Trophoblast cell (in vitro differentiated cells and primary cell): ENCODE data around the gene KANK4. TPM values are rescaled to one million over a fixed set of nuclear protein-coding genes. Genes with fewer than 3 reads are reported as not detected.

ENCODE experiments used
- DNase-seq, 2 donors: peaks; one replicate each; pipeline ENCODE4 v3.0.0-alpha.2; 2016
- H2AFZ ChIP-seq: 2 replicates; pipeline ENCODE4 v1.6.1; 2013; ENCODE audit warnings: low read length, moderate library complexity, mild to moderate bottlenecking; ENCODE audit not compliant: insufficient read depth, poor library complexity
- H2AK5ac ChIP-seq: 2 replicates; pipeline ENCODE4 v1.6.1; 2013; ENCODE audit warnings: mild to moderate bottlenecking, low read length
- H2BK120ac ChIP-seq: 2 replicates; pipeline ENCODE4 v1.6.1; 2013; ENCODE audit warnings: low read length, mild to moderate bottlenecking, moderate library complexity; ENCODE audit not compliant: insufficient read depth, poor library complexity
- H2BK12ac ChIP-seq: 2 replicates; pipeline ENCODE4 v1.6.1; 2013; ENCODE audit warnings: mild to moderate bottlenecking, low read length, moderate library complexity
- H2BK5ac ChIP-seq: 2 replicates; pipeline ENCODE4 v1.6.1; 2013; ENCODE audit warnings: low read length, low read depth, moderate library complexity, mild to moderate bottlenecking; ENCODE audit not compliant: poor library complexity
- H3K14ac ChIP-seq: 2 replicates; pipeline ENCODE4 v1.6.1; 2013; ENCODE audit warnings: mild to moderate bottlenecking, low read length
- H3K18ac ChIP-seq: 2 replicates; pipeline ENCODE4 v1.6.1; 2013; ENCODE audit warnings: mild to moderate bottlenecking, low read length
- H3K23ac ChIP-seq: 2 replicates; pipeline ENCODE4 v1.6.1; 2013; ENCODE audit warnings: low read length
- H3K27ac ChIP-seq: 2 replicates; pipeline ENCODE4 v1.5.1; 2013; ENCODE audit warnings: low read depth, mild to moderate bottlenecking, inconsistent platforms, low read length, moderate library complexity
- H3K27me3 ChIP-seq: 2 replicates; pipeline ENCODE4 v1.6.1; 2013; ENCODE audit warnings: inconsistent platforms, mild to moderate bottlenecking, low read length, moderate library complexity; ENCODE audit not compliant: insufficient read depth
- H3K36me3 ChIP-seq, 2 experiments: 1 replicate in 1 of 2; 2 replicates in 1 of 2; pipeline ENCODE4 v1.6.1; 2013; ENCODE audit warnings: low read length in 2 of 2, mild to moderate bottlenecking in 2 of 2, moderate library complexity in 1 of 2; ENCODE audit not compliant: insufficient read depth in 2 of 2, control insufficient read depth in 1 of 2
- H3K4ac ChIP-seq: 2 replicates; pipeline ENCODE4 v1.6.1; 2013; ENCODE audit warnings: low read depth, mild to moderate bottlenecking, low read length, moderate library complexity
- H3K4me1 ChIP-seq, 2 experiments: 1 replicate in 1 of 2; 2 replicates in 1 of 2; pipeline ENCODE4 v1.6.1; 2013; ENCODE audit warnings: low read length in 2 of 2, mild to moderate bottlenecking in 2 of 2, moderate library complexity in 1 of 2; ENCODE audit not compliant: insufficient read depth in 2 of 2, control insufficient read depth in 1 of 2
- H3K4me2 ChIP-seq: 2 replicates; pipeline ENCODE4 v1.6.1; 2013; ENCODE audit warnings: inconsistent platforms, mild to moderate bottlenecking, low read length, moderate library complexity
- H3K4me3 ChIP-seq: 2 replicates; pipeline ENCODE4 v1.5.1; 2013; ENCODE audit warnings: mild to moderate bottlenecking, low read depth, low read length, inconsistent platforms
- H3K79me1 ChIP-seq: one replicate; pipeline ENCODE4 v1.6.1; 2013; ENCODE audit warnings: low read length
- H3K79me2 ChIP-seq: 2 replicates; pipeline ENCODE4 v1.6.1; 2013; ENCODE audit warnings: low read length, mild to moderate bottlenecking; ENCODE audit not compliant: control insufficient read depth, insufficient read depth, poor library complexity
- H3K9ac ChIP-seq: 2 replicates; pipeline ENCODE4 v1.6.1; 2013; ENCODE audit warnings: mild to moderate bottlenecking, low read length
- H3K9me3 ChIP-seq: 2 replicates; pipeline ENCODE4 v1.6.1; 2013; ENCODE audit warnings: low read depth, mild to moderate bottlenecking, control low read depth, inconsistent platforms, low read length; ENCODE audit not compliant: insufficient read depth
- H4K12ac ChIP-seq: 2 replicates; pipeline ENCODE4 v1.6.1; 2013; ENCODE audit warnings: low read depth, mild to moderate bottlenecking, low read length, moderate library complexity
- H4K8ac ChIP-seq: 2 replicates; pipeline ENCODE4 v1.6.1; 2013; ENCODE audit warnings: low read depth, mild to moderate bottlenecking, low read length, moderate library complexity
- H4K91ac ChIP-seq: one replicate; pipeline ENCODE4 v1.6.1; 2013; ENCODE audit warnings: low read depth, mild to moderate bottlenecking, low read length, moderate library complexity
- WGBS: extraction: QIAGEN DNeasy Blood & Tissue Kit; methylation state at CpG from one replicate; pipeline ENCODE4 v1.1.7; 2013; ENCODE audit warnings: missing lambda C conversion rate; ENCODE audit not compliant: insufficient read length, insufficient coverage; ENCODE audit errors: extremely low coverage; 5-methylcytosine and 5-hydroxymethylcytosine counted together
- polyA plus RNA-seq: library from polyadenylated mRNA; stranded (reverse); fragments of 200-250 nt; gene quantifications from 2 replicates; pipeline ENCODE4 v1.2.3, GENCODE V29; 2013

The KANK4 gene
- polyA plus RNA-seq: 41.0 and 46.4 TPM in 2 replicates

DNA sequence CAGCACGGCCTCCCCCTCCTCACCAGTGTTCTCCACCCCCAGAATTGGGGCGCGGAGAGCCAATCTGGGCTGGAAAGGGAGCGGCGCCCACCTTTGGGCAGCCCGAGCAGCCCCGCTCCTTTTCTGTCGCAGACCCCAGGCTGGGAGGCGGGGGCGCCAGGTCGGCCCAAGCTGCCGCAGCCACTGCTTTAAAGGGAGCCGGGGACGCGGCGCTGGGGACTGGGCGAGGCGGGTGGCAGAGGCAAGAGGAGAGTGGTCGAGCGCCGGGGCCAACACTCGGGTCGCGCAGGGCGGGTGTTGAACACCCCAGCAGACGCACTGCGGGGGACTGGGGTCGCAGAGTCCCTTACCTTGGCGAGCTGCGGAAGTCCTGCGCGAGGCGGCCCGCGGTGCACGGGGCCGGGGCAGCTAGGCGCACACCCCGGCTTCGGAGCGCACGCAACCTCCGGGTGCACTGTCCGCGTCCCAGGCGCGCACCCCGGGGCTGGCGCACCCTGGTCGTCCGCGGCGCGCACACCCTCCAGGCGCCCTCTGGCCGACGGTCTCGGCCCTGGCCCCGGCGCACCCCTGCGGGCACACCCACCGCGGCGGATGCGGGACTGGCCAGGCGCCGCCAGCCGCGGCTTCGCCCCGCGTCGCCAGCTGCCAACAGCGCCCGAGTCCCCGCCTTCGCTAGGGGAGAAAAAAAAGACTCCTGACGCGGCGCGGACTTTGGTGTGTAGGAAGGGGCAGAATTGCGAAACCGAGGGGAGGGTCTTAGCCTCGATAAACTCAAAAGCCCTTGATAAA is at the start of gene KANK4:
Gene KANK4, minus strand, starts transcription at position 679 of the 789 bp plus-strand sequence. CDS start 37,870 bp downstream, outside the sequence.
- Histone ChIP-seq H3K18ac (peak within 1 kb of the TSS; percentile 95), H3K23ac (no peak within 1 kb of the TSS), H3K27me3 (no peaks in the 10 kb centered on the region), H3K27ac (peak within 1 kb of the TSS; percentile 97), H3K4me3 (peak within 1 kb of the TSS; percentile 88), H3K9ac (peak within 1 kb of the TSS; percentile 88), H2AK5ac (peak within 1 kb of the TSS; percentile 96), H3K79me2 (peaks cover 34% of the 10 kb centered on the region), H2AFZ (peak within 1 kb of the TSS; percentile 68), H4K12ac (peak within 1 kb of the TSS; percentile 31), H3K79me1 (peaks cover 44% of the 10 kb centered on the region), H3K4me2 (peak within 1 kb of the TSS; percentile 84), H3K9me3 (no peaks in the 10 kb centered on the region), H3K36me3 (peaks cover 2 to 6% of the 10 kb centered on the region in 2 experiments), H3K14ac (peak within 1 kb of the TSS; percentile 90), H3K4ac (peak within 1 kb of the TSS; percentile 92), H3K4me1 (peaks cover 32 to 45% of the 10 kb centered on the region in 2 experiments), H2BK12ac (peak within 1 kb of the TSS; percentile 99), H2BK5ac (peak within 1 kb of the TSS; percentile 92), H4K91ac (peak within 1 kb of the TSS; percentile 96), H2BK120ac (peak within 1 kb of the TSS; percentile 93), H4K8ac (peak within 1 kb of the TSS; percentile 82)
- WGBS: no CpG with 5 or more reads among the region's 84 CpGs
- DNase-seq: peak; percentile 80 to 88

DNA sequence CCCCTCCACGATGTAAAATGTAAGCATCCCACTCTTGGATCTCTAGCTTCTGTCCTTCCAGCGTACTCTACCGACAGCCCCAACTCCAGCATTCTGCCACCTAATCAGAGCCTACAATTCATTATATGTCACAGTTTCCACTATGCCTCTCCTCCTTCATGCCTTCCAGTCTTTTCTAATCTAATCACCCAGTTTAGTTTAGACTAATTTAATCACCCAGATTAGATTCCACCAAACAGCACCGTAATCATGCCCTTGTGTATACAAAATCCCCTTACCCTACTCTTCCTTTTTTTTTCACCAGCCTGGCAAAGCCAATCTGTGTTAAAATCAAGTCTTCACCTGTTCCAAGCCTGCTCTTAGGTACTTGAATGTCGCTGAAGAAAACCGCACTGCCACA is 49.8 kb upstream of the KANK4 start:
- Histone ChIP-seq H2BK12ac (no peak overlapping the region), H3K23ac (no peak overlapping the region), H2BK5ac (no peak overlapping the region), H2AK5ac (no peak overlapping the region), H3K79me1 (no peaks in the 10 kb centered on the region), H2BK120ac (no peak overlapping the region), H3K4me3 (no peak overlapping the region), H3K18ac (no peak overlapping the region), H3K4me2 (no peak overlapping the region), H3K9ac (no peak overlapping the region), H3K79me2 (no peaks in the 10 kb centered on the region), H3K27me3 (no peaks in the 10 kb centered on the region), H3K4ac (no peak overlapping the region), H3K36me3 (peaks cover 0 to 3% of the 10 kb centered on the region in 2 experiments), H4K8ac (no peak overlapping the region), H3K4me1 (no peaks in the 10 kb centered on the region), H4K91ac (no peak overlapping the region), H4K12ac (no peak overlapping the region), H3K27ac (no peak overlapping the region), H3K14ac (no peak overlapping the region), H3K9me3 (peaks cover 3% of the 10 kb centered on the region), H2AFZ (no peak overlapping the region)
- DNase-seq: no peak
- WGBS: no CpG with 5 or more reads among the region's 6 CpGs

GRCh38 chr1:62367005-62367557 is 47.8 kb upstream of the KANK4 start:
- no CpG with 5 or more reads among the region's 7 CpGs for WGBS
- Histone ChIP-seq H4K12ac (no peak overlapping the region), H3K4me2 (no peak overlapping the region), H2AK5ac (no peak overlapping the region), H2BK5ac (no peak overlapping the region), H3K18ac (no peak overlapping the region), H3K23ac (no peak overlapping the region), H3K14ac (no peak overlapping the region), H3K27me3 (no peaks in the 10 kb centered on the region), H4K8ac (no peak overlapping the region), H4K91ac (no peak overlapping the region), H3K4me3 (no peak overlapping the region), H3K79me2 (no peaks in the 10 kb centered on the region), H2BK12ac (no peak overlapping the region), H3K4me1 (no peaks in the 10 kb centered on the region), H3K27ac (no peak overlapping the region), H2BK120ac (no peak overlapping the region), H3K4ac (no peak overlapping the region), H3K36me3 (peaks cover 0 to 3% of the 10 kb centered on the region in 2 experiments), H3K9ac (no peak overlapping the region), H3K9me3 (peaks cover 3% of the 10 kb centered on the region), H3K79me1 (no peaks in the 10 kb centered on the region), H2AFZ (no peak overlapping the region)
- DNase-seq: no peak

DNA sequence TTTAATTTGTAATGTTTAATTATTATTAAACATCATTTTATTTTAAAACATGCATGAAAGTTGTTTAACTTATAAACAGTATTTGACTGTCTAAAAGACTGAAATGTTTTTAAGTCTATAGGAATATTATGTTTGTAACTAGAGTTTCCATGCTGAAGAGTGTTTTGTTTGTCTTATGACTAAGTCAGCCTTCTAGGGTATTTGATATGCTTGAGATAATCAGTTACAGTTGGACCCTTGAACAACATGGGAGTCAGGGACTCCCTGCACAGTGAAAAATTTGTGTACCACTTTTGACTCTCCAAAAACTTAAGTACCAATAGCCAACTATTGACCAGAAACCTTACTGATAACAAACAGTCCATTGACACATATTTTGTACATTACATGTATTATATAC is 45.5 kb upstream of the KANK4 start:
- H3K79me2 ChIP-seq: no peaks in the 10 kb centered on the region
- no peak for DNase-seq
- H2BK120ac ChIP-seq: no peak overlapping the region
- H4K12ac ChIP-seq: no peak overlapping the region
- H3K23ac ChIP-seq: no peak overlapping the region
- H2AFZ ChIP-seq: no peak overlapping the region
- H3K14ac ChIP-seq: no peak overlapping the region
- no peak overlapping the region for H3K9ac ChIP-seq
- H4K8ac ChIP-seq: no peak overlapping the region
- H2BK5ac ChIP-seq: no peak overlapping the region
- H3K79me1 ChIP-seq: no peaks in the 10 kb centered on the region
- H3K36me3 ChIP-seq: peaks cover 0 to 3% of the 10 kb centered on the region in 2 experiments
- no peak overlapping the region for H3K4me3 ChIP-seq
- no peak overlapping the region for H2BK12ac ChIP-seq
- peaks cover 0 to 2% of the 10 kb centered on the region in 2 experiments for H3K4me1 ChIP-seq
- H3K4ac ChIP-seq: no peak overlapping the region
- H3K18ac ChIP-seq: no peak overlapping the region
- no peaks in the 10 kb centered on the region for H3K27me3 ChIP-seq
- no peak overlapping the region for H3K27ac ChIP-seq
- peaks cover 3% of the 10 kb centered on the region for H3K9me3 ChIP-seq
- no peak overlapping the region for H2AK5ac ChIP-seq
- no peak overlapping the region for H4K91ac ChIP-seq
- no peak overlapping the region for H3K4me2 ChIP-seq
